Pulmonary artery endothelial cell (primary cell): ENCODE results near the gene LAYN. TPM values are rescaled to one million over a fixed set of nuclear protein-coding genes. Genes with fewer than 3 reads are reported as not detected.

ENCODE experiments used
- DNase-seq: peaks from one replicate; pipeline ENCODE4 v3.0.0-alpha.2; 2011; ENCODE audit warnings: low read depth, low spot score
- total RNA-seq: library from RNA; depleted of rRNA; stranded (reverse); fragments of >200 nt; gene quantifications from 2 replicates; pipeline ENCODE4 v1.2.3, GENCODE V29; 2014

Gene LAYN
- total RNA-seq, 1 donor from 2014 or later, result 3.0 TPM

GRCh38 chr11:111596319-111596718, 55.8 kb downstream of the LAYN start:
- no peak for DNase-seq

DNA sequence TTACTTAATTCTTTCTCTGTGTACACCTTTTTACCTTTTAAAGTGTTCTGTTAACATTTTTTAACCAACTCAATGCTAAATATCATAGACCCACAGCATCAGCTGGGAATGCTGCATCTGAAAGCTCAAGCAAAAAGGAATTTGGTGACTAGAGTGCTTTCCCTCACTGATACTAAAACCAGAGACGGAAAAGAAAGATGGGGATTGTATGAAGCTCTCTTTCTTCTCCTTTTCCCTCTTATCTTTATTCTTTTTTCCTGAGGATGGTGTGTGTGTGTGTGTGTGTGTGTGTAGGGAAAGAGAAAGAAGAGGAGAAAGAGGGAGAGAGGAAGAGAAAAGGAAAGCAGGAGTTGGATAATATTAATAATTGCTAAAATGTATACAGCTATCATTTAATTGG, 57.6 kb downstream of the LAYN start:
- no peak for DNase-seq

GRCh38 chr11:111598559-111598958, 58.0 kb downstream of the LAYN start:
- no peak for DNase-seq

- DNase-seq, result no peak
Measured at GRCh38 chr11:111601636-111601978, 61.1 kb downstream of the LAYN start.

DNA sequence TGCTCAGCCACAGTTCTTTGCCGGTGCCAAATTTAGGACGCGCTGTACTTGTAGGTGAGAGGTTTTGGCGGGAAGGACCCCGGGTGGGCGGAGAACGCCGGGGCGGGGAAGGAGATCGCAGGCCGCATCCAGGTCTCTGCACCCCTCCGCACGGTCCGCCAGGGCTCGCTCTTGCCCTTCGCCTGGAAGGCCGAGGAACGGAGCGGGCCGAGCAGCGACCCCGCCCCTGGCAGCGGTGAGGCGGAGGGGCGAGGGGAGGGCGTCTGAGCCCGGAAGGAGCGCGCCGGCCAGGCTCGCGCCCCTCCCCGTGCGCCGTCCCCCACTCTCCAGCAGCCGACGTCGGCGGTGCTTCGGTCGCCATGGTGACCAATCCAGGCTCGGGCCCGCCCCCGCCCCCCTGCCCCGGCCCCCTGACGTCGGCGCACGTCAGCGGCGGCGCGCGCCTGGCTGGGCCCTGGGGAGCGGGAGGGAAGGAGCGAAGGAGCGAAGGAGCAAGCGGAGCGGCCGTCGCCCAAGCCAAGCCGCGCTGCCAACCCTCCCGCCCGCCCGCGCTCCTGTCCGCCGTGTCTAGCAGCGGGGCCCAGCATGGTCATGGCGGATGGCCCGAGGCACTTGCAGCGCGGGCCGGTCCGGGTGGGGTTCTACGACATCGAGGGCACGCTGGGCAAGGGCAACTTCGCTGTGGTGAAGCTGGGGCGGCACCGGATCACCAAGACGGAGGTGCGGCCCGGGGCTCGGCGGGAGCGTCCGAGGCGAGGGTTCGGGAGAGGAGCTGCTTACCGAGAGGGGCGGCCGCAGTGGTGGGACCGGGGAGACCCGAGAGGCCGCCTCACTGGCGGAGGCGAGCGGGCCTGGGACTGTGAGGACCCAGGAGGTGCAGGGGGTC, 61.7 kb downstream of the LAYN start, which contains the start of gene SIK2:
TSS of gene SIK2 (plus strand) at position 471 of the 886 bp plus-strand sequence. CDS start at position 586, 115 bp downstream.
- peak; percentile 84 for DNase-seq

GRCh38 chr11:111602865-111603610, 62.5 kb downstream of the LAYN start:
- DNase-seq, result no peak

DNA sequence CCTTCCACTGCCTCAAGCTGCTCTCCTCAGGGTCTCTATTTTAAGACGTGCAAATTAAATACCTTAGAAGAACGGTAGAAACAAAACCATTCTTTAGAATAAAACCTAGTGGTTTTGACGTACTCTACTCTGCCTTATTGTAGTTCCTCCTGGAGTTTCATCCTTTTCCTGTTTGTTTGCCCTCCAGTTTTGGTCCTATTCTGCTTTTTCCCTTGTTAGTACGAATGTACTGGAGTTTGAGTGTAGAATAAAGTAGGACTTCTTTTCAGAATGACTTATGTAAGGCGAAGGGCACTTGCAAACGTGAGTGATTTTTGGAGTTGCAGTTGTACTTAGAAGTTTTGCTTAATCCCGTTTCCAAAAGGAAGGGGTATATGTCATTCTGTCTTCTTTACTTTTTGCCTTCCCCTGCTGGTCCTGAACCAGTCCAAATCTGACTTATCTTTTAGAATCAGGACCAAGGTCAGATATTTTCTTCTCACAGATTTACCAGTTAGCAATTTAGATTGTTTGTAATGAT, 63.2 kb downstream of the LAYN start:
- DNase-seq, result no peak

- no peak for DNase-seq
Measured at GRCh38 chr11:111604392-111605009, 64.0 kb downstream of the LAYN start.

DNA sequence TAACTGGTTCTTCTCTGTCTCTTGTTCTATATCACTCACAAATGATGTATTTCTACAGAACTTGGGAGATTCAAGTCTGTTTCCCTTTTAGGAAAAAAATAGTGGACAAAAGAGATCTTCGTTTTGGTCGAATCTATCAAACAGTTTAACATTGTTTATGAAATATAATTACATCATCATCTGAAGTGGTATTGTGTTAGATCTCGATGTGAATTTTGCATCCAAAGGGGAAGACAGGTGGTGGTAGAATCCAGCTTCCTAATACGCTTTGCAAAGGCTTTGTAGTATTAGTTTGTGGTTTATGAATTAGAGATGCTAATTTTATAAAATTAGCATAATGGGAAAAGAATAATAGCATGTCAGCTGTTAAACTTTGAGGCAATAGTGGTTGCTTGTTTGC, 65.2 kb downstream of the LAYN start:
- no peak for DNase-seq

DNA sequence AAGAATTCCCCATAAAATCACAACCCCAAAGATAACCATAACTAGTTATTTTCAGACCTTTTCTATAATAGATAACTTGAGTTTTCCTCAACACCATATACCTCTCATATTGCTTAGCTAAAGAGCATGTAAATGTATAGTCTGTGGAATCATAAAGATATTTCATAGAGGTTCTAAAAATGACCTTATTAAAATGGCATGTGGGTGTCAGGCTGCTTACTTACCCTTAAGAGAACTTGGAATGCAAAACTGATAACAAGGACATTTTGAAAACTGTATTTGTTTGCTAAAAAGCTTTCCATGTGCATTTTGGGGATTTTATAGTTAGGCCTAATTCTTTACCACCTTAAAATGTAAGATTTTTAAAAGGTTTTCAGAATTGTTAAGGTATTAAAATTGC, 66.5 kb downstream of the LAYN start:
- no peak for DNase-seq

GRCh38 chr11:111607751-111608150, 67.2 kb downstream of the LAYN start:
- no peak for DNase-seq

Other genes with a start within 250 kb of the LAYN start
- gene POU2AF3, start 242.2 kb upstream of the LAYN start, total RNA-seq, result not detected in 2 replicates
- gene POU2AF1, start 161.4 kb upstream of the LAYN start, total RNA-seq, result not detected in 2 replicates
- not detected in 2 replicates for gene BTG4, start 28.3 kb upstream of the LAYN start, total RNA-seq
- gene HOATZ, start 25.9 kb upstream of the LAYN start, total RNA-seq, result not detected in 2 replicates
- 6.6 and 8.1 TPM in 2 replicates for gene SIK2, start 61.7 kb downstream of the LAYN start, total RNA-seq
- 40.6 and 49.7 TPM in 2 replicates for gene PPP2R1B, start 225.7 kb downstream of the LAYN start, total RNA-seq